Activated CD8-positive, alpha-beta T cell treated with anti-CD3 and anti-CD28 coated beads for 36 hours (primary cell): ENCODE measurements around the gene PRKCZ. TPM values are rescaled to one million over a fixed set of nuclear protein-coding genes. Genes with fewer than 3 reads are reported as not detected.
"Not testable (repeated sequence)": the region's sequence is repeated elsewhere in the genome, so short reads cannot be mapped to it uniquely, and the experiment has no call there.

Experiments
- ATAC-seq: fragments of 200-7000 bp; cut with Tn5 transposase; one replicate; pipeline ENCODE4 v1.10.0; 2021; ENCODE audit warnings: mild to moderate bottlenecking, moderate library complexity
- CTCF ChIA-PET: fragments of 350-600 bp; sonication (Branson Sonifier 250); formaldehyde crosslinking; loops from one replicate; lab custom pipeline; 2021; ENCODE audit warnings: antibody characterized with exemption; lab: Charles Lee
- POLR2A ChIA-PET: fragments of 350-600 bp; sonication (Branson Sonifier 250); formaldehyde crosslinking; loops from one replicate; lab custom pipeline; 2021; ENCODE audit warnings: antibody characterized with exemption; lab: Charles Lee
- DNase-seq: peaks from one replicate; pipeline ENCODE4 v3.0.0-alpha.2; 2020
- H3K27ac Mint-ChIP-seq: one replicate; pipeline ENCODE4 v1.8.0; 2021; ENCODE audit warnings: mild to moderate bottlenecking, mixed read lengths
- H3K27me3 Mint-ChIP-seq: one replicate; pipeline ENCODE4 v1.8.0; 2021; ENCODE audit warnings: mixed read lengths
- H3K36me3 Mint-ChIP-seq: one replicate; pipeline ENCODE4 v1.8.0; 2021; ENCODE audit warnings: low read depth, mixed read lengths
- H3K4me1 Mint-ChIP-seq: one replicate; pipeline ENCODE4 v1.8.0; 2021; ENCODE audit warnings: low read depth, mixed read lengths
- H3K4me3 Mint-ChIP-seq: one replicate; pipeline ENCODE4 v1.8.0; 2021; ENCODE audit warnings: mild to moderate bottlenecking, moderate library complexity, mixed read lengths
- H3K9me3 Mint-ChIP-seq: one replicate; pipeline ENCODE4 v1.8.0; 2021; ENCODE audit warnings: mixed read lengths
- intact Hi-C: fragments of 100-400 bp; cut with micrococcal nuclease; formaldehyde crosslinking; loops from one replicate; pipeline ENCODE4 v1.10.0; 2022
- total RNA-seq, 2 experiments: library from RNA; stranded (reverse); gene quantifications; one replicate each; pipeline ENCODE4 v1.2.3, GENCODE V29; 2021
- TF ChIP-seq, protein P1 (sequence below): fragments of 200-600 bp; IDR thresholded peaks from one replicate; pipeline ENCODE4 v1.8.0; 2022; ENCODE audit warnings: antibody characterized with exemption, mild to moderate bottlenecking

The PRKCZ gene
- total RNA-seq, 2 experiments from 2014 or later: 15.4 to 15.7 TPM

DNA sequence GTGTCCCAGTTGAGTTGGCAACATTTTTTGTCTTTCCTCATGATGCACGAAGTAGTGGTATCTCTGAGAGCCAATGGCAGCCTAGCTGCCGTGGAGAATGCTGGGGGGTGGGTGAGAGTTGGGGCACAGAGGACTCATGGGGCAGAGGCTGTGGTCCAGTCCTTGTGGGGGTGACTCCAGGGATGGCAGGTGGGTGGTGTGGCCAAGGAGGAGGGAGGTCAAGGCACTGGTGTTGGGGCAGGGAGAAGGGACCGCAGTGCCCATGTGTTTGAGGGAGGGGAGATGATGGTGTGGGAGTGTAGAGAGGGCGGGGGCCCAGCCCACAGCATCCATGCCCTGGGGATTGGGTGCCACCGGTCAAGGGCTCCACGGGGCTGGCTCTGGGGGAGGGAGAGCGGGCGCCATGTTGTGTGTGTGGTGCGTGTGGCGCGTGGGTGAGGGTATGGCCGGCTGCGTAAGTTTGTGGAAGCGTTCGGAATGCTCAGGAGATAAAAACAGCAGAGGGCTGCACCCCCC is 63.5 kb downstream of the PRKCZ start:
- DNase-seq (no peak), ATAC-seq (no peak)
- no peaks in the 10 kb centered on the region for H3K36me3 Mint-ChIP-seq
- H3K4me1 Mint-ChIP-seq: peaks cover 3% of the 10 kb centered on the region
- H3K27me3 Mint-ChIP-seq: no peaks in the 10 kb centered on the region
- no peak overlapping the region for H3K4me3 Mint-ChIP-seq
- TF ChIP-seq, protein P1, sequence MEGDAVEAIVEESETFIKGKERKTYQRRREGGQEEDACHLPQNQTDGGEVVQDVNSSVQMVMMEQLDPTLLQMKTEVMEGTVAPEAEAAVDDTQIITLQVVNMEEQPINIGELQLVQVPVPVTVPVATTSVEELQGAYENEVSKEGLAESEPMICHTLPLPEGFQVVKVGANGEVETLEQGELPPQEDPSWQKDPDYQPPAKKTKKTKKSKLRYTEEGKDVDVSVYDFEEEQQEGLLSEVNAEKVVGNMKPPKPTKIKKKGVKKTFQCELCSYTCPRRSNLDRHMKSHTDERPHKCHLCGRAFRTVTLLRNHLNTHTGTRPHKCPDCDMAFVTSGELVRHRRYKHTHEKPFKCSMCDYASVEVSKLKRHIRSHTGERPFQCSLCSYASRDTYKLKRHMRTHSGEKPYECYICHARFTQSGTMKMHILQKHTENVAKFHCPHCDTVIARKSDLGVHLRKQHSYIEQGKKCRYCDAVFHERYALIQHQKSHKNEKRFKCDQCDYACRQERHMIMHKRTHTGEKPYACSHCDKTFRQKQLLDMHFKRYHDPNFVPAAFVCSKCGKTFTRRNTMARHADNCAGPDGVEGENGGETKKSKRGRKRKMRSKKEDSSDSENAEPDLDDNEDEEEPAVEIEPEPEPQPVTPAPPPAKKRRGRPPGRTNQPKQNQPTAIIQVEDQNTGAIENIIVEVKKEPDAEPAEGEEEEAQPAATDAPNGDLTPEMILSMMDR: no peak
- H3K27ac Mint-ChIP-seq: no peak overlapping the region
- CTCF ChIA-PET: no interaction called here
- peaks cover 1% of the 10 kb centered on the region for H3K9me3 Mint-ChIP-seq
- POLR2A ChIA-PET: no interaction called here
- intact Hi-C loops: no loop called here

DNA sequence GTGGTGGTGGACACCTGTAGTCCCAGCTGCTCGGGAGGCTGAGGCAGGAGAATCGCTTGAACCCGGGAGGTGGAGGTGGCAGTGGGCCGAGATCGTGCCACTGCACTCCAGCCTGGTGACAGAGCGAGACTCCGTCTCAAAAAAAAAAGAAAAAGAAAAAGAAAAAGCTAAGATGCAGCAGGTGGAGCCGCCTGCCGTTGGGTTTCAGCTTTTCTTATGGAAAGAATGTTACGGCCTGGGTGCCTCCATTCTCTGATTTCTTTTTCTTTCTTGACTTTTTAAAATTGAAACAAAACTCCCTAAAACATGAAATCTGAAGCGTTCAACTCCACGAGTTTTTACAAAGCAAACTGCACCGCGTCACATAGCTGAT is 64.4 kb downstream of the PRKCZ start:
- intact Hi-C loops, H3K4me3 Mint-ChIP-seq, H3K9me3 Mint-ChIP-seq, ATAC-seq, H3K36me3 Mint-ChIP-seq, DNase-seq, H3K4me1 Mint-ChIP-seq, H3K27me3 Mint-ChIP-seq, H3K27ac Mint-ChIP-seq: not testable (repeated sequence)
- ChIA-PET CTCF (interaction anchor here (0.8 to 1.2 kb wide), 2 partner anchors 60 to 74 kb away, joined by 3 to 4 read pairs; no protein-coding TSS in a partner anchor), POLR2A (interaction anchor here (2.0 kb wide), 1 partner anchor 12 kb away, joined by 6 read pairs; no protein-coding TSS in a partner anchor)

GRCh38 chr1:2115008-2115641 is 64.9 kb downstream of the PRKCZ start:
- intact Hi-C loops: no loop called here
- TF ChIP-seq, protein P1: no peak
- DNase-seq: peak; percentile 23
- H3K27ac Mint-ChIP-seq: no peak overlapping the region
- H3K4me3 Mint-ChIP-seq: no peak overlapping the region
- H3K9me3 Mint-ChIP-seq: peaks cover 4% of the 10 kb centered on the region
- POLR2A ChIA-PET: interaction anchor here (0.7 to 2.0 kb wide), 2 partner anchors 11 to 73 kb away, joined by 3 to 6 read pairs; no protein-coding TSS in a partner anchor
- H3K36me3 Mint-ChIP-seq: peaks cover 3% of the 10 kb centered on the region
- CTCF ChIA-PET: interaction anchor here (0.8 to 1.3 kb wide), 4 partner anchors 59 to 171 kb away, joined by 3 to 4 read pairs (median 3); no protein-coding TSS in a partner anchor
- H3K4me1 Mint-ChIP-seq: peaks cover 3% of the 10 kb centered on the region
- peak; percentile 51 for ATAC-seq
- no peaks in the 10 kb centered on the region for H3K27me3 Mint-ChIP-seq

GRCh38 chr1:2115702-2116341 is 65.6 kb downstream of the PRKCZ start:
- intact Hi-C loops: no loop called here
- ATAC-seq (no peak), DNase-seq (no peak)
- H3K4me3 Mint-ChIP-seq: no peak overlapping the region
- H3K9me3 Mint-ChIP-seq: peaks cover 4% of the 10 kb centered on the region
- POLR2A ChIA-PET: interaction anchor here (0.7 to 2.0 kb wide), 3 partner anchors 11 to 184 kb away, joined by 3 to 6 read pairs (median 4); no protein-coding TSS in a partner anchor
- H3K4me1 Mint-ChIP-seq: peaks cover 3% of the 10 kb centered on the region
- H3K27me3 Mint-ChIP-seq: no peaks in the 10 kb centered on the region
- TF ChIP-seq, protein P1: no peak
- CTCF ChIA-PET: interaction anchor here (0.9 to 1.3 kb wide), 2 partner anchors 58 to 171 kb away, joined by 3 read pairs; no protein-coding TSS in a partner anchor
- H3K36me3 Mint-ChIP-seq: peaks cover 3% of the 10 kb centered on the region
- H3K27ac Mint-ChIP-seq: no peak overlapping the region

GRCh38 chr1:2119886-2120285 is 69.7 kb downstream of the PRKCZ start:
- no peak overlapping the region for H3K4me3 Mint-ChIP-seq
- H3K4me1 Mint-ChIP-seq: peaks cover 3% of the 10 kb centered on the region
- peaks cover 9% of the 10 kb centered on the region for H3K9me3 Mint-ChIP-seq
- H3K27ac Mint-ChIP-seq: no peak overlapping the region
- H3K36me3 Mint-ChIP-seq: peaks cover 3% of the 10 kb centered on the region
- TF ChIP-seq, protein P1: no peak
- CTCF ChIA-PET: no interaction called here
- ATAC-seq (no peak), DNase-seq (no peak)
- POLR2A ChIA-PET: no interaction called here
- intact Hi-C loops: no loop called here
- H3K27me3 Mint-ChIP-seq: no peaks in the 10 kb centered on the region
